AG10803 (cell line): ENCODE results near the gene LHFPL6.
"Not testable (repeated sequence)": the region's sequence is repeated elsewhere in the genome, so short reads cannot be mapped to it uniquely, and the experiment has no call there.

Experiments
- DNase-seq: peaks from one replicate; pipeline ENCODE4 v3.0.0; 2010; ENCODE audit warnings: low read depth
- H3K4me3 ChIP-seq: 2 replicates; pipeline ENCODE4 v1.5.1; 2011; ENCODE audit warnings: mild to moderate bottlenecking, low read length, control low read depth
- CTCF ChIP-seq: conservative IDR thresholded peaks from 2 replicates; pipeline ENCODE4 v1.5.1; 2011; ENCODE audit warnings: mild to moderate bottlenecking, low read length, control low read depth, inconsistent platforms

LHFPL6 gene

DNA sequence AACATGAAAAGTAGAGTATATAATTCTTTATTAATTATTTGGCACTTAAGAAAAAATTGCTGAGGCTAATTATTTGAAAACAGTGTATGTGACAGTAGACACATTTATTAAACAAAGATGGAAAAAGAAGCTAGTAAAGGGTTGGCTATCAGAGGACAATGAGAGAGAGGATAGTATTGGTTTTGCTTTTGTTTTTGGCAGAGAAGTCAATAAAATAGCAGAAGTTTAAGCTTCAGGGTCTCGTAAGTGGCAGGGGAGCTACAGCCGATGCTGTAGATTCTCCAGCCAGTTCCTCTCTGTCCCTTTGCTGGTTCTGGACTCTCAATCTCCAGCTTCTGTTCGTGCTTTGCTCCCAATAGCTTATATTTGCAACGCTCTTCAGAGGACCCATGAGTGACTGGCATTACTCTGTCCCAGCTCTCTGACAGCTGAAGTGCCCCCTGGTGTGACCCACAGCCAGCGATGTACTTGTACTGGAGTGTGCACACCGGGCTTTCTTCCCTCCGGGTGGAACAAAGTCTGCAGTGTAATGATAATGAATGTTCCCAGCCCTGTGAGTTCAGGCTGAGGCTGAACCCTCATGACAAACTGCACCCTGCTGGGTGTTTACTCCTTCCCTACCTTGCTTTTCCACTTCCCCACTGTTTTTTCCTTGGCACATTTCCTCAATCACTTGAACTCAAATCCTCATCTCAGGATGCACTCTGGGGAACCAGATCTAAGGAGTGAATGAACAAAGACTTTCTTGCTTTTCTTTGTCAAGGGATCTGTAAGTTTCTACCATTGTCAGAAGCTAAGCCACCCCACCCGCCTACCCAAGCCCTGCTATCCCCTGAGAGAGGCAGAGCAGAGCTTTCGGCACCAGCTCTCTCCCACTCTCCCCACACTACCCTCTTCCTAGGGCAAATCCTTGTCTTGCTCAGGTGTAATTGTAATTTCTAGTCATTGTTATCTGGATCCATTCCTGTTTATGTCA is 254.8 kb downstream of the LHFPL6 start:
- H3K4me3 ChIP-seq: no peak overlapping the region
- DNase-seq: no peak
- no peak for TF ChIP-seq CTCF

- no peak overlapping the region for H3K4me3 ChIP-seq
- no peak for TF ChIP-seq CTCF
- DNase-seq: no peak
Measured at GRCh38 chr13:39345982-39346381, 257.0 kb downstream of the LHFPL6 start.

DNA sequence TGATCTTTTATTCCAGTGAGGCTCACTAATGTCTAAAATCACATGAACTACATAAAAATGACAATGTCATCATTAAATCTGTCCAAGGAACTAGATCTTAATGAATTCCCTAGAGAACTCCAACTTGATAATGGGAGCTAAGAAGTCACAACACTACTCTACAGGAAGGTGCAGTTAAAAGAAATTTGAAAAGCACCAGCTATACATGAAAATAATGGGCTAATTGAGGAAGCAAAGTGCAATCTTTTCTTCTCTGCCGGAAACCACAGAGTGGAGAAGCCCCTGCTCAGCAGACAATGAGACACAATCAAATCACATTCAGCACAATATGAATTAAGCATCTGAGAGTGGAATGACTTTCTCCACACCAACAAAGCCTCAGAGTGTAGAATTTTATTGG is 261.7 kb downstream of the LHFPL6 start:
- no peak overlapping the region for H3K4me3 ChIP-seq
- no peak for DNase-seq
- TF ChIP-seq CTCF: no peak

DNA sequence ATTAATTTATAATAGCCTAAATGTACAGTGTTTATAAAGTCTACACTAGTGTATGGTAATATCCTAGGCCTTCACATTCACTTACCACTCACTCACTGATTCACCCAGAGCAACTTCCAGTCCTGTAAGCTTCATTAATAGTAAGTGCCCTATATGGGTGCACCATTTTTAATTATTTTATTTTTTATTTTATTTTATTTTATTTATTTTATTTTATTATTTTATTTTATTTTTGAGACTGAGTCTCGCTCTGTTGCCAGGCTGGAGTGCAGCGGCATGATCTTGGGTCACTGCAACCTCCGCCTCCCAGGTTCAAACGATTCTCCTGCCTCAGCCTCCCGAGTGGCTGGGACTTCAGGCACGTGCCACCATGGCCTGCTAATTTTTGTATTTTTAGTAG is 264.9 kb downstream of the LHFPL6 start:
- not testable (repeated sequence) for DNase-seq, H3K4me3 ChIP-seq

DNA sequence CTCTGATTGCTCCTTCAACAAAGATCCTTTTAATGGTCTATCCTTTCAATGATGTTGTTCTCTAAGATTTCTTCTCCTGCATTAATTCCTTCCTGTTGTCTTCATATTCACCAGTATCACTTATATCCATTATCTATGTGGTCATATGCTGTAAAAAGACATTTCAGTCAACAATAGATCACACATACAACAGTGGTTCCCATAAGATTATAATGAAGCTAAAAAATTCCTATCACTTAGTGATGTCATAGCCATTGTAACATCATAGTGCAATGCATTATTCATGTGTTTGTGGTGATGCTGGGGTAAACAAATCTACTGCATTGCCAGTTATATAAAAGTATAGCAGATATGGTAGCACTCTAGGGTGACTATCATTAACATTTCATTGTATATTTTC is 266.1 kb downstream of the LHFPL6 start:
- TF ChIP-seq CTCF: no peak
- DNase-seq: no peak

GRCh38 chr13:39336207-39336606 is 266.8 kb downstream of the LHFPL6 start:
- TF ChIP-seq CTCF: no peak

More for the DNA sequence above, 266.1 kb downstream of the LHFPL6 start:
- no peak overlapping the region for H3K4me3 ChIP-seq

DNA sequence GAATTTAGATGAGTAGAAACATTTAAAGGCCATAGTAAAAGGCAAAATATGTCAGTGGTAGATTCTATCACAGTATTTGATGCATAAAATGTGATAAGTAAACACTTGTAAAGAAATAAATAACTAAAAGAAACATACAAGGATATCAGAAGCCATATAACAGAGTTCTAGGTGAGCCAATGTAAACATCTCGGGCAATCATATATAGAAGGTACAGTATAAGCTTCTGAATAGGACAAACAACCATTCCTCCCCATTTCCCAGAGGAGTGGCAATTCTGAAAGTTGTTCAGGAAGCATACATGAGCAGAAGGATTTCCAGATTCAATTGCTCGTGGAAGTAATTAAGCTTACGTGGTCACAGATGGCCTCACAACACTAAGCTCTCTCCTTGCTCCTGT is 267.3 kb downstream of the LHFPL6 start:
- TF ChIP-seq CTCF: no peak
- H3K4me3 ChIP-seq: no peak overlapping the region
- DNase-seq: no peak

More at GRCh38 chr13:39336207-39336606, 266.8 kb downstream of the LHFPL6 start:
- no peak overlapping the region for H3K4me3 ChIP-seq
- DNase-seq: no peak
